Coronary artery (tissue), 2 donors: ENCODE measurements around the gene CADPS2.

Experiments
- DNase-seq: peaks from one replicate; pipeline ENCODE4 v3.0.0-alpha.2; 2017; ENCODE audit warnings: low spot score
- H3K27ac ChIP-seq, 2 donors: fragments of 200-600 bp; sonication (generic); one replicate each; pipeline ENCODE4 v1.5.1; 2016 to 2019
- H3K4me3 ChIP-seq: fragments of 200-600 bp; sonication (generic); 2 replicates; pipeline ENCODE4 v1.5.1; 2016; ENCODE audit warnings: mild to moderate bottlenecking, moderate library complexity
- CTCF ChIP-seq: fragments of 200-600 bp; sonication (generic); IDR thresholded peaks from one replicate; pipeline ENCODE4 v1.5.1; 2019; ENCODE audit warnings: antibody characterized with exemption

The CADPS2 gene

GRCh38 chr7:122789156-122789555 is 97.1 kb downstream of the CADPS2 start:
- no peak for DNase-seq
- Histone ChIP-seq H3K4me3 (no peak overlapping the region), H3K27ac (no peak overlapping the region)
- no peak for TF ChIP-seq CTCF

DNA sequence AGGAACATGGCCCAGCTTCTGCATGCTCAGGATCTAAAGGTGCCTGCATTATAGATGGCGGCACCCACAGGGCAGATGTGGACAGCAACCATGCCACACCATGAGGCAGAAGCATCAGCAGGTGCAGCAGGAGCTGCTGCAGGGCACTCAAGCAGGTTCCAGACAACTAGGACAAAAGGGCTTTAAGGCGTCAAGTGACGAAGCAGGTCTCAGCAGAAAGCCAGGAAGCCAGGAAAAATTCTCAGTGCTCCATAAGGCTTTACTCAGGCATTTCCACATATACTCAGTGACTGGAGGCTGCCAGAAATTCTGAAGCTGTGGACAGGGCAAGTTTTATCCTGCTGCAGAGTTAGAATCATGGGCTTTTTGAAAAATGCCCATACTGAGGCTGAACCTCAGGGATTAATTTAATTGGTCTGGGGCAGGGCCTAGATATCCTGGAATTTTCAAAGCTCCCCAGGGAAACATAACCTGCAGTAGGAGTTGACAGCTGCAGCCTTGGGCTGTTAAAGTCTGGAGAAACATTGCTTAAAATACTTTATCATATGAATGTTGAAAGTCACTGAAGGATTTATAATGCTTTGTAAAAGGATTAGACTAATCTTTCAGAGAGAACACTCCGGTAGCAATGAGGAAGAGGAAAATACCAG is 115.4 kb downstream of the CADPS2 start:
- TF ChIP-seq CTCF: no peak
- H3K4me3 ChIP-seq: no peak overlapping the region
- H3K27ac ChIP-seq: no peak overlapping the region
- DNase-seq: no peak

DNA sequence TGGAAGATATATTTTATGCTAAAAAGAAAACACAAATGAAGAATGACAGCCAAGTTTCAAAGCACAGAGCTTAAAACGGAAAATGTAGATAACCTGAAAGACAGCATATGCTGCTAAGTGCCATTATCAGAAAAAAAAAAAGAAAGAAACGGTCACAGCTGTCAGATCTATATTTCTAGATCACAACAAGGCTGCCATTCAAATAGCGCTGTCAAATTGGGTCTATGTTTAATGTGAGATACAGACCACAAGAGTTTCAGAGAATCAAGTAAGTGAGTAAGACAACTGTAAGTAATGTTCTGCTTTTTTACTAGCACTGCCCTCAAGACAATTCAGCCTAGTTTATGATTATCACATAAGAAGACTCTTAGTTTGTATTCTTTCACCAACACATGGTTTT is 117.4 kb downstream of the CADPS2 start:
- TF ChIP-seq CTCF: no peak
- Histone ChIP-seq H3K4me3 (no peak overlapping the region), H3K27ac (no peak overlapping the region)
- no peak for DNase-seq

GRCh38 chr7:122767339-122767738 is 118.9 kb downstream of the CADPS2 start:
- Histone ChIP-seq H3K4me3 (no peak overlapping the region), H3K27ac (no peak overlapping the region)
- TF ChIP-seq CTCF: no peak
- no peak for DNase-seq

DNA sequence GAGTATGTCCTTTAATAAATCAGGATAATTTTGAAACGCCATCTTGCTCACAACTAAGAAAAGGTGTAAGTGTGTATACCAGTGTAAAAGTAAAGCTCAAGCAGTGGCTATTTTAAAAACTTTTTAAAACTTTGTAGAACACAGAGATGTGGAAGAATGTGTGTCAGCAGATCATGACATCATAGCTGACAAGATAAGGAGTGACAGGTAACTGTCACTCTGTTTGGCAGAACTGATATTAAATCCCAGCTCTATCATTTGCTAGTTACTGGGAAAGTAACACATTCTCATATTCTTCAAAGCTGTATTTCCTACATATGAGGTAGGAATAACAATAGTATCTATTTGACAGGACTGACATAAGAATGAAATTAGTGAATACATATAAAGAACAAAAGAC is 119.7 kb downstream of the CADPS2 start:
- DNase-seq: no peak
- TF ChIP-seq CTCF: no peak
- H3K4me3 ChIP-seq: no peak overlapping the region
- H3K27ac ChIP-seq: no peak overlapping the region

- no peak overlapping the region for H3K27ac ChIP-seq
- TF ChIP-seq CTCF: no peak
These were observed 121.4 kb downstream of the CADPS2 start for GRCh38 chr7:122764902-122765301.

GRCh38 chr7:122764020-122764419 is 122.2 kb downstream of the CADPS2 start:
- H3K4me3 ChIP-seq: no peak overlapping the region
- DNase-seq: no peak
- no peak for TF ChIP-seq CTCF
- H3K27ac ChIP-seq: no peak overlapping the region

More at GRCh38 chr7:122764902-122765301, 121.4 kb downstream of the CADPS2 start:
- no peak for DNase-seq
- H3K4me3 ChIP-seq: no peak overlapping the region
